Measurements from ENCODE around the gene DOCK9.

DNA sequence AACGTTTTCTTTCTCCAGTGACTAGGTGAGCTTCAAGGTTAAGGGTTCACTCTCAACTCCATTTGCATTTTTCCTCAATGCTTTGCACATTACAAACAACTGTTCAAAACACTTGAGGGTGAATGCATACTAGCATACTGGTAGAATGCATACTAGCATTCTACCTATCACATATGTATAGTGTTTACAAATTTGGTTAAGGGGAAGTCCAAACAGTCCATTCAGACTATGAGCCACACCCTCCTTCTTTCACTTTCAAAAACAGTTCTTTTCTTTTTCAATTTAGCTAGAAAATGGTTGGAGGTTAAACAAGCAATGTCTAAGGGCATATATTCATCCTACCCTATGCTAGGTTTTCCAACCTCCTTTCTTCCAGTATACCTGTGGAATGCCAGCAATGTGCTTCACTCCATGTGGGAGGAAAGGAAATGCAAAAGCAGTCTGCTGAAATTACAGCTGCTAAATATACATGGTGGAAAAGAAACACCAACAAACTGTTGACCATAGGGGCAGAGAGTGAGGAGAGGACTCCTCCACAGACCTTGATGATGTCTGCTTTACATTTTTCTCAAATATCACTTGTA lies 102.6 kb downstream of the DOCK9 start:
- TF ChIP-seq, protein P1, sequence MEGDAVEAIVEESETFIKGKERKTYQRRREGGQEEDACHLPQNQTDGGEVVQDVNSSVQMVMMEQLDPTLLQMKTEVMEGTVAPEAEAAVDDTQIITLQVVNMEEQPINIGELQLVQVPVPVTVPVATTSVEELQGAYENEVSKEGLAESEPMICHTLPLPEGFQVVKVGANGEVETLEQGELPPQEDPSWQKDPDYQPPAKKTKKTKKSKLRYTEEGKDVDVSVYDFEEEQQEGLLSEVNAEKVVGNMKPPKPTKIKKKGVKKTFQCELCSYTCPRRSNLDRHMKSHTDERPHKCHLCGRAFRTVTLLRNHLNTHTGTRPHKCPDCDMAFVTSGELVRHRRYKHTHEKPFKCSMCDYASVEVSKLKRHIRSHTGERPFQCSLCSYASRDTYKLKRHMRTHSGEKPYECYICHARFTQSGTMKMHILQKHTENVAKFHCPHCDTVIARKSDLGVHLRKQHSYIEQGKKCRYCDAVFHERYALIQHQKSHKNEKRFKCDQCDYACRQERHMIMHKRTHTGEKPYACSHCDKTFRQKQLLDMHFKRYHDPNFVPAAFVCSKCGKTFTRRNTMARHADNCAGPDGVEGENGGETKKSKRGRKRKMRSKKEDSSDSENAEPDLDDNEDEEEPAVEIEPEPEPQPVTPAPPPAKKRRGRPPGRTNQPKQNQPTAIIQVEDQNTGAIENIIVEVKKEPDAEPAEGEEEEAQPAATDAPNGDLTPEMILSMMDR (IDR thresholded peaks at IDR 0.05) = no peak
- TF ChIP-seq POLR2A (IDR thresholded peaks at IDR 0.05) = no peak

Data from esophagus squamous epithelium (tissue), 4 donors.